GM12873 (cell line): ENCODE measurements around the gene PI16.

Experiments used
- CTCF ChIP-seq: IDR thresholded peaks from 2 replicates; pipeline ENCODE4 v1.5.1; 2012; ENCODE audit warnings: low read depth, mild to moderate bottlenecking, moderate library complexity, low read length, control low read depth; ENCODE audit not compliant: insufficient read depth; ENCODE audit errors: missing control alignments

Gene PI16

GRCh38 chr6:36985808-36986703 lies 31.5 kb downstream of the PI16 start, which contains the start of gene MTCH1:
Gene MTCH1, minus strand, starts transcription at chr6:36986196. Its CDS starts 23 bp downstream, at chr6:36986173.
- no peak for TF ChIP-seq CTCF

- no peak for TF ChIP-seq CTCF
Observed at GRCh38 chr6:36986704-36987047, 32.1 kb downstream of the PI16 start.

- TF ChIP-seq CTCF = no peak
Observed at GRCh38 chr6:36989264-36989663, 34.7 kb downstream of the PI16 start.

GRCh38 chr6:36997811-36998722 lies 43.5 kb downstream of the PI16 start:
- TF ChIP-seq CTCF = no peak

GRCh38 chr6:36998723-36999038 lies 44.1 kb downstream of the PI16 start:
- TF ChIP-seq CTCF = no peak

- TF ChIP-seq CTCF = no peak
Observed at GRCh38 chr6:36999061-36999750, 44.7 kb downstream of the PI16 start.

GRCh38 chr6:36999751-37000125 lies 45.2 kb downstream of the PI16 start:
- TF ChIP-seq CTCF = no peak
